Nephron (organoid): ENCODE data around the gene SHISA5.
"Not testable (repeated sequence)": the region's sequence is repeated elsewhere in the genome, so short reads cannot be mapped to it uniquely, and the experiment has no call there.

Experiments used
- H3K27ac Mint-ChIP-seq, 3 experiments: 2 replicates each; pipeline ENCODE4 v1.8.0; 2020; ENCODE audit warnings: mixed read lengths in 3 of 3, mild to moderate bottlenecking in 2 of 3, moderate library complexity in 1 of 3
- H3K27me3 Mint-ChIP-seq: 2 replicates; pipeline ENCODE4 v1.8.0; 2021; ENCODE audit warnings: low read depth, mild to moderate bottlenecking, moderate library complexity, mixed read lengths
- H3K36me3 Mint-ChIP-seq: 2 replicates; pipeline ENCODE4 v1.8.0; 2020; ENCODE audit warnings: low read depth, mixed read lengths
- H3K4me1 Mint-ChIP-seq: 2 replicates; pipeline ENCODE4 v1.8.0; 2020; ENCODE audit warnings: mixed read lengths
- H3K4me3 Mint-ChIP-seq, 3 experiments: 2 replicates each; pipeline ENCODE4 v1.8.0; 2020; ENCODE audit warnings: mild to moderate bottlenecking in 3 of 3, mixed read lengths in 3 of 3, moderate library complexity in 2 of 3
- H3K9me3 Mint-ChIP-seq: 2 replicates; pipeline ENCODE4 v1.8.0; 2020; ENCODE audit warnings: mixed read lengths
- TF ChIP-seq, protein P1 (sequence below), 3 experiments: fragments of 200-600 bp; sonication (generic); IDR thresholded peaks; one replicate each; pipeline ENCODE4 v1.5.0; 2021; ENCODE audit warnings: antibody characterized with exemption in 3 of 3; ENCODE audit not compliant: unreplicated experiment in 3 of 3

The SHISA5 gene

GRCh38 chr3:48536116-48536515, 32.1 kb upstream of the SHISA5 start:
- no peaks in the 10 kb centered on the region for H3K9me3 Mint-ChIP-seq
- H3K36me3 Mint-ChIP-seq: peaks cover 51% of the 10 kb centered on the region
- TF ChIP-seq, protein P1, sequence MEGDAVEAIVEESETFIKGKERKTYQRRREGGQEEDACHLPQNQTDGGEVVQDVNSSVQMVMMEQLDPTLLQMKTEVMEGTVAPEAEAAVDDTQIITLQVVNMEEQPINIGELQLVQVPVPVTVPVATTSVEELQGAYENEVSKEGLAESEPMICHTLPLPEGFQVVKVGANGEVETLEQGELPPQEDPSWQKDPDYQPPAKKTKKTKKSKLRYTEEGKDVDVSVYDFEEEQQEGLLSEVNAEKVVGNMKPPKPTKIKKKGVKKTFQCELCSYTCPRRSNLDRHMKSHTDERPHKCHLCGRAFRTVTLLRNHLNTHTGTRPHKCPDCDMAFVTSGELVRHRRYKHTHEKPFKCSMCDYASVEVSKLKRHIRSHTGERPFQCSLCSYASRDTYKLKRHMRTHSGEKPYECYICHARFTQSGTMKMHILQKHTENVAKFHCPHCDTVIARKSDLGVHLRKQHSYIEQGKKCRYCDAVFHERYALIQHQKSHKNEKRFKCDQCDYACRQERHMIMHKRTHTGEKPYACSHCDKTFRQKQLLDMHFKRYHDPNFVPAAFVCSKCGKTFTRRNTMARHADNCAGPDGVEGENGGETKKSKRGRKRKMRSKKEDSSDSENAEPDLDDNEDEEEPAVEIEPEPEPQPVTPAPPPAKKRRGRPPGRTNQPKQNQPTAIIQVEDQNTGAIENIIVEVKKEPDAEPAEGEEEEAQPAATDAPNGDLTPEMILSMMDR (IDR thresholded peaks at IDR 0.05; ENCODE audit: unreplicated experiment in 3 of 3): no peak

DNA sequence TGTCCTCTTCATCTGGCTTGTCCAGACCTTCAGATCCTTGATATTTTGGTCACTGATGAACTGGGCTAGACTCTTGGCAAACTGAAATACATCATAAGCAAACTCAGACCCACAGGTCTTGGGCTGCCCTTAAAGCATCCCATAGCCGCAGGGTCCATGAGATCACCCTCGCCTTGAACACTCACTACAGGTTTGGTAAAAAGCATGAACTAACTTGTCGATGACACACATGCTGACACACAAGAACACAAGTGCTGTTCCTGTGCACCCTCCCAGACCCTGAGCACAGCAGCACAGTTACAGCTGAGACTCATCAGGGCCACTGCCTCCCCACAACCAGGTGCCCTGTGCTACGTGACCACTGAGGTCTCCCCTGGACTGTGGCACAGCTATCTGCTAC, 31.6 kb upstream of the SHISA5 start:
- no peak overlapping the region for H3K4me3 Mint-ChIP-seq
- H3K27me3 Mint-ChIP-seq: no peaks in the 10 kb centered on the region
- no peaks in the 10 kb centered on the region for H3K4me1 Mint-ChIP-seq
- H3K36me3 Mint-ChIP-seq: peaks cover 51% of the 10 kb centered on the region
- H3K9me3 Mint-ChIP-seq: no peaks in the 10 kb centered on the region
- no peak overlapping the region for H3K27ac Mint-ChIP-seq
- TF ChIP-seq, protein P1 (IDR thresholded peaks at IDR 0.05; ENCODE audit: unreplicated experiment in 3 of 3): no peak

More at GRCh38 chr3:48536116-48536515, 32.1 kb upstream of the SHISA5 start:
- Mint-ChIP-seq H3K27me3 (no peaks in the 10 kb centered on the region), H3K4me3 (no peak overlapping the region), H3K27ac (no peak overlapping the region), H3K4me1 (no peaks in the 10 kb centered on the region)

DNA sequence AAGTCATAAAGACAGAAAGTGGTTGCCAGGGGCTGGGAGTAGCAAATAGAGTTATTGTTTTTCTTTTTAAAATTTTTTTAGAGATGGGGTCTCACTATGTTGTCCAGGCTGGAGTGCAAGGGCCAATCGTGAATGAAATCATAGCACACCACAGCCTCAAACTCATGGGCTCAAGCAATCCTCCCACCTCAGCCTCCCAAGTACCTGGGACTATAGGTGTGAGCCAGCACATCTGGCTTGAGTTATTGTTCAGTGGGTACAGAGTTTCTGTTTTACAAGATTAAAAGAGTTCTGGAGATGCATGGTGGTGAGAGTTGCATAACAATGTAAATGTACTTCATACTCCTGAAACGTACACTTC, 29.0 kb upstream of the SHISA5 start:
- Mint-ChIP-seq H3K4me1 (no peaks in the 10 kb centered on the region), H3K27me3 (no peaks in the 10 kb centered on the region), H3K4me3 (no peak overlapping the region), H3K9me3 (no peaks in the 10 kb centered on the region), H3K27ac (no peak overlapping the region), H3K36me3 (peaks cover 46% of the 10 kb centered on the region)
- TF ChIP-seq, protein P1 (IDR thresholded peaks at IDR 0.05; ENCODE audit: unreplicated experiment in 3 of 3): no peak

GRCh38 chr3:48532271-48532976, 28.4 kb upstream of the SHISA5 start:
- Mint-ChIP-seq H3K27me3 (no peaks in the 10 kb centered on the region), H3K4me3 (no peak overlapping the region), H3K4me1 (no peaks in the 10 kb centered on the region), H3K27ac (no peak overlapping the region), H3K9me3 (no peaks in the 10 kb centered on the region), H3K36me3 (peaks cover 47% of the 10 kb centered on the region)
- TF ChIP-seq, protein P1 (IDR thresholded peaks at IDR 0.05; ENCODE audit: unreplicated experiment in 3 of 3): no peak

- H3K4me3 Mint-ChIP-seq, H3K27me3 Mint-ChIP-seq, H3K4me1 Mint-ChIP-seq, H3K9me3 Mint-ChIP-seq, H3K27ac Mint-ChIP-seq: not testable (repeated sequence)
- H3K36me3 Mint-ChIP-seq: peaks cover 42% of the 10 kb centered on the region
Observed at GRCh38 chr3:48530701-48531100, 26.7 kb upstream of the SHISA5 start.

DNA sequence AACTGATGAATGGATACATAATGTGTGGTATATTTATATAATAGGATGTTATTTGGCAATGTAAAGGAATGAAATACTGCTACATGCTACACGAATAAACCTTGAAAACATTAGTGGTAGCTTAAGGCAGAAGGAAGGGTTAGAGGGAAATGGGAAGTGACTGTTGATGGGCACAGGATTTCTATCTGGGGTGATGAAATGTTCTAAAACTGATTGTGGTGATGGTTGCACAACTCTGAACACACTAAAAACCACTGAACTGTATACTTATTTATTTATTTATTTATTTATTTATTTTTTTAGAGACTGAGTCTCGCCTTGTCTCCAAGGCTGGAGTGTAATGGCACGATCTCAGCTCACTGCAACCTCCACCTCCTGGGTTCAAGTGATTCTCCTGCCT, 24.8 kb upstream of the SHISA5 start:
- peaks cover 33% of the 10 kb centered on the region for H3K36me3 Mint-ChIP-seq
- no peak overlapping the region for H3K4me3 Mint-ChIP-seq
- H3K4me1 Mint-ChIP-seq: no peaks in the 10 kb centered on the region
- H3K27ac Mint-ChIP-seq: no peak overlapping the region
- no peaks in the 10 kb centered on the region for H3K9me3 Mint-ChIP-seq
- TF ChIP-seq, protein P1 (IDR thresholded peaks at IDR 0.05; ENCODE audit: unreplicated experiment in 3 of 3): no peak
- no peaks in the 10 kb centered on the region for H3K27me3 Mint-ChIP-seq
